GM20431 (cell line): ENCODE data around the gene HOXC4.
"Not testable (repeated sequence)": the region's sequence is repeated elsewhere in the genome, so short reads cannot be mapped to it uniquely, and the experiment has no call there.

Experiments
- in situ Hi-C: fragments of 300-500 bp; cut with MseI, MboI; formaldehyde crosslinking; loops from one replicate; pipeline ENCODE4 v1.15.0; 2020; ENCODE audit warnings: low sequenced_read_pairs; ENCODE audit not compliant: unreplicated experiment

HOXC4 gene

GRCh38 chr12:54074308-54074707 lies 20.7 kb downstream of the HOXC4 start:
- in situ Hi-C loops: no loop called here

- in situ Hi-C loops: no loop called here
These were observed 21.8 kb downstream of the HOXC4 start for GRCh38 chr12:54075409-54075808.

- in situ Hi-C loops: no loop called here
These were observed 22.3 kb downstream of the HOXC4 start for GRCh38 chr12:54075974-54076373.

GRCh38 chr12:54077843-54078242 lies 24.2 kb downstream of the HOXC4 start:
- in situ Hi-C loops: not testable (repeated sequence)

- in situ Hi-C loops: not testable (repeated sequence)
These were observed 25.5 kb downstream of the HOXC4 start for GRCh38 chr12:54079115-54079514.

GRCh38 chr12:54080008-54080924 lies 26.6 kb downstream of the HOXC4 start:
- in situ Hi-C loops: not testable (repeated sequence)

GRCh38 chr12:54081053-54081514 lies 27.4 kb downstream of the HOXC4 start:
- in situ Hi-C loops: not testable (repeated sequence)

GRCh38 chr12:54081581-54082396 lies 28.2 kb downstream of the HOXC4 start:
- in situ Hi-C loops: not testable (repeated sequence)

- in situ Hi-C loops: no loop called here
These were observed 28.8 kb downstream of the HOXC4 start for GRCh38 chr12:54082397-54082892.

GRCh38 chr12:54088011-54088410 lies 34.4 kb downstream of the HOXC4 start:
- in situ Hi-C loops: not testable (repeated sequence)

- in situ Hi-C loops: not testable (repeated sequence)
These were observed 35.8 kb downstream of the HOXC4 start for GRCh38 chr12:54089465-54089864.

- in situ Hi-C loops: not testable (repeated sequence)
These were observed 36.7 kb downstream of the HOXC4 start for GRCh38 chr12:54090312-54090711.

GRCh38 chr12:54092943-54093342 lies 39.3 kb downstream of the HOXC4 start:
- in situ Hi-C loops: not testable (repeated sequence)

GRCh38 chr12:54095928-54096327 lies 42.3 kb downstream of the HOXC4 start:
- in situ Hi-C loops: not testable (repeated sequence)

- in situ Hi-C loops: not testable (repeated sequence)
These were observed 45.0 kb downstream of the HOXC4 start for GRCh38 chr12:54098644-54099043.

GRCh38 chr12:54100588-54100987 lies 47.0 kb downstream of the HOXC4 start:
- in situ Hi-C loops: not testable (repeated sequence)

- in situ Hi-C loops: not testable (repeated sequence)
These were observed 48.6 kb downstream of the HOXC4 start for GRCh38 chr12:54102223-54102622.

GRCh38 chr12:54103827-54104226 lies 50.2 kb downstream of the HOXC4 start:
- in situ Hi-C loops: not testable (repeated sequence)
